ENCODE measurements around the gene MED27.
"Not testable (repeated sequence)": the region's sequence is repeated elsewhere in the genome, so short reads cannot be mapped to it uniquely, and the experiment has no call there.

The MED27 gene

DNA sequence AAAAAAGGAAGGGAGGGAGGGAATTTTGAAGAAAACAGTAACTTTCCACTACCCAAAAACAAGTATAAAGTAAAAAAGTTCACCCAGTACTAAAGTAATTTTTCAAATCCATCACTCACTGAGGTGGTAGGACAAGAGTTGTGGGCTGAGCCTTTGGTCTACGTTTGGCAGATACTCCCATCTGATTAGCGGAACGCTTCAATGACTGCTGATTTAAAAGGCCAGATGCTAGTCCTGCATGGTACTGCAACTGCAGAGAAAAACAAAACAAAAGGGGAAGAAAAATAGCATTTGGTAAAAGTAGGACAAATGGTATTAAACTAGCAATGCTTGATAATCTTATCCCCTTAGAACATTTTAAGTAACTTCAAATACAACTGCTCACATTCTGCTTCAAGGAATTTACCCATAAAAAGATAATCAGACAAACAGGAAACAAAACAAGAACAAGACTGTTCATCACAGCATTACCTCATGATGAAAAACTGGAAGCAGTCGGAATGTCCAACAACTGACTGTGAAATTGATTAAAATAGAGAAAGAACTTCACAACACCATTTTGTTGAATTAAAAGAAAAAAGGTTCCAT, 65.4 kb downstream of the MED27 start:
- DNase-seq: no peak

DNA sequence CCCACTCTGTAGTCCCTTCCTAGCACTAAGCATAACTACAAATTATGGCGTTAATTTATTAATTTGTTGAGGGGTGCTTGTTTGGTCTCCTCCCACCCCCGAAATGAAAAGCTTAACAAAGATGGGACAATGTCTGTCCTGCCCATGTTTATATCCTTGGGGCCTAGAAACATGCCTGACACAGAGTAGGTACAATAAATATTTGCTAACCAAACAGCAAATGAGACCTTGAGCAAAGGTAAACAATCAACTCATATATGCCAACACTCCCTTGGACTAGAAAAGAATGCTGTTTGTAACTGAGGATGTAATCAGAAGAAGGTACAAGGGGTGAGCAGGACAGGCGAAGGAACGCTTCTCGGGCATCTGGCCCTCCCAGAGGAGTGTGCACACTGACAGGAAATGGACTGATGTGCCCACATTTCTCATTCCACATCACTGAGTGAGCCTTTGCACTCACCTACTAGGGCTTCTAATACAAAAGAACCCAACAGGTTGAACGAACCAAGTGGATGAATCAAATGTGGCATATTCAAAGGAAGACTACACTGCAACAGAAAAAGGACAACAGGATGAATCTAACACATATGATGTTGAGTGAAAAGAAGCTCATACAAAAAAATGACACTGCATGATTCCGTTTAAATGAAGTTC, 66.8 kb downstream of the MED27 start:
- DNase-seq: no peak

DNA sequence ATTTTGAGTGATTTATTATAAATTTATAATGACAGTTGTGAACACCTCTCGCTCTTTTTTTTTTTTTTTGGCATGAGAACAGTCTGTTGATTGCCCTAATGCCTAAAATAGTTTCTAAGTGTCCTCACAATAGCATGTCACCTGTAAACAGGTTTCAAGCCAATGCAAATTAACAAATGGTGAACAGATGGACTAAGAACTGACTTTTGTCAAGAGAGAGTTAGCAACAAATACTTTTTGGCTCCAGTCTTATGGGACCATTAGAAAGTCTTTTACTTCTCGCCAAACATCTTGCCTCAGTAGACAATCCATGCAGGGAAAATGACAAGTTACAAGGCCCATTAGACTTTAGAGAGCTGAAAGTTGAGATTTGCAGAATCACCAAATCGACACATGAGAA, 67.8 kb downstream of the MED27 start:
- no peak for DNase-seq

DNA sequence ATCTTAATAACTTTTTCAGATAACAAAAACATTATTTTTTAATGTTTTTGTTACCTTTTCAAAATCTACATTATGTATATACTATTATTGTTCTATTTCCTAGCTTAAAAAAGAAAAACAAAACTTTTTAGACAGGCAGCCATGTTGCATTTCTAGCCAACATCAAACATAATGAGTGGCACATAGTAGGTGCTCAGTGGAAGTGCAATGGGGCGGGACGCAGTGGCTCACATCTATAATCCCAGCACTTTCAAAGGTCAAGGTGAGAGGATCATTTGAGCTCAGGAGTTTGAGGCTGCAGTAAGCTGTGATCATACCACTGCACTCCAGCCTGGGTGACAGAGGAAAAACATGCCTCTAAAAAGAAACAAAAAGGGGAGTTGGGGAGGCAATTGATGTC, 68.4 kb downstream of the MED27 start:
- DNase-seq: no peak

DNA sequence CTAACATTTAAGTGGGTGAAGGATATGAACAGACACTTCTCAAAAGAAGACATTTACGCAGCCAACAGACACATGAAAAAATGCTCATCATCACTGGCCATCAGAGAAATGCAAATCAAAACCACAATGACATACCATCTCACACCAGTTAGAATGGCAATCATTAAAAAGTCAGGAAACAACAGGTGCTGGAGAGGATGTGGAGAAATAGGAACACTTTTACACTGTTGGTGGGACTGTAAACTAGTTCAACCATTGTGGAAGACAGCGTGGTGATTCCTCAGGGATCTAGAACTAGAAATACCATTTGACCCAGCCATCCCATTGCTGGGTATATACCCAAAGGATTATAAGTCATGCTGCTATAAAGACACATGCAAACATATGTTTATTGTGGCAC, 69.5 kb downstream of the MED27 start:
- not testable (repeated sequence) for DNase-seq

DNA sequence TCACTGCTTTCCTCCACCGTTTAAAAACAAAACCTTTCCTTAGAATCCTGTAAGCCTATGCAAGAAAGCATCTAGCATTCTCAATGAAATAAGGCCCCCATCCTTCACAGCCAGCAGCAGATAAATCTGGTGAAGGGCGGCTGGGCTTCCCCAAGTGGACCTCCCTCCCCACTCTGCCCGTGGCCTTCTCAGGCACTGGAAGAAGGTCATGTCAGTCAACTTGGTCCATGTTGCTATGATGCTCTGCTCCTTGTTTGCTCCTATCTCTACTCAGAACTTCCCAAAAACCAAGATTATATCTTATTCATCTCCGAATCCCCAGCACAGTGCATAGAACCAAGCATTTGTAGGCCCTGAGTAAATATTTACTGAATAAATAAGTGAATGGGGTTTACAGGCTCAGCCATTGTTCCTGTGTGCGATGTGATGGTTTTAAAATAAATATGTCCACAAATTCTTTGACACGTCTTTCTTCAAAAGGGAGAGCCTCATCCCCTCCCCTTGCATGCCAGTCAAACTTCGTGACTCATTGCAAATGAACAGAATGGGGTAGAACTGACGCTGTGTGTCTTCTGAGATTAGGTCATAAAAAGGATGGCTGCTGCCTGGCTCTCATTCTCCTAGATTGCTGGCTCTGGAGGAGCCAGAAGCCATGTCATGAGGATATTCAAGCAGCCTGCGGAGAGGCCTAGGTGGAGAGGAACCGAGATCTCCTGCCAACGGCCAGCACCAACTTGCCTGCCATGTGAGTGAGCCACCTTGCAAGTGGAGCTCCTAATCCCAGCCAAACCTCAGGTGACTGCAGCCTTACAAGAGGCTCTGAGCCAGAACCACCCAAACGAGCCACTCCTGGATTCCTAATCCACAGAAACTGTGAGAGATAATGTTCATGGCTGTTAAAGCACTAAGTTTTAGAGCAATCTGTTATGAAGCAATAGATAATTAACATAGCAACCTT, 70.5 kb downstream of the MED27 start:
- DNase-seq: peak; percentile 16

DNA sequence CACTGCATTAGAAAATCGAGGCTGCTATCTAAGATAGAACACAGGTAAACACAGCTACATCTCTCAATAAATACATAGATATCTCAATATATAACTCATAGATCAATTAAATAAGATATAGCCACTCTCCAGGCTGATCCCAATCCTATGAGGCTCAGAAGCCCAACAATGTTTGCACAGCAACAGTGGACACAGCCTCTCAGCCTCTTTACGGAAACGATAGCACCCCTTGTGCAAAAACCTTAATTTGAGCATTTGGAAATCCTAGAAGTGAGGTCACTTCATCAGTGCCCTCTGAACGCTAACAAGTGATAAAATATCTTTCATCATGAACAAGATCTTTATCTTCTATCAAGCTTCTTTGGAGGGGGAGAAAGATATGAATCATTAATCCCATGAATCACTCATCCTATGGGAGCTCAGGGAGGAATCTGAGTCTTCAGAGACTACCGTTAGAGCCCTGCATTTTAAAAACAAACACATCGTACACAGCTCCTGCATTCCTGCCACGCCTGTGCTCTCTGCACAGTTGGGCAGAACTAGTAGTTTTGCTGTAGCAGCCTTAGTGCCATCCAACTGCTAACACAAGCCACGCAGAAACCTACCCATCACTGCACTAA, 71.4 kb downstream of the MED27 start:
- no peak for DNase-seq

DNA sequence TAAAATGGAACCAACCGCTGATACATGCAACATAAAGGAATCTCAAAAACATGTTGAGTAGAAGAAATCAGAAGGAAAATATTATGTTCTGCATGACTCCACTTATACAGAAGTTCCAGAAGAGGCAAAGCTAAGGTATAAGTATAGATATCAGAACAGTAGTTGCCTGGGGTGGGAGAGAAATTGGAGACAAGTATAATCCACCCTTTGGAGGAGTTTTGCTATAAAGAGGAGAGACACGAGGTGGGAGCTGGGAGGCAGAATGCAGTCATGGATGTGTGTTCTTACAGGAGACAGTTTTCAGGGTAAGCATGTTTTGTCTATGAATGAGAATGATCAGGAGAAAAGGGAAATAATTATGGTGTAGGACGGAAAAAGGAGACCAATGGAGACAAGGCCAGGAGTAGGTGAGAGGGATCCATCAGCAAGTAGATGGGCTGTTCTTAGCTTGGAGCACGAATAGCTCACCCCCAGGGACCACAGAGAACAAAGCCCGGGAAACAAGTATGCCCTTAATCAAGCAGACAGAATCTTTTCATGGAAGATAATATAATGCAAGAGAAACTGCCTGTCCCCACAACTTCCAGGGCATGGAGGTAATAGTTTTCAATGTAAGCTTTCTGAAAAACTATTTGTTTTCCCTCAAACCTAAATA, 72.2 kb downstream of the MED27 start:
- no peak for DNase-seq

DNA sequence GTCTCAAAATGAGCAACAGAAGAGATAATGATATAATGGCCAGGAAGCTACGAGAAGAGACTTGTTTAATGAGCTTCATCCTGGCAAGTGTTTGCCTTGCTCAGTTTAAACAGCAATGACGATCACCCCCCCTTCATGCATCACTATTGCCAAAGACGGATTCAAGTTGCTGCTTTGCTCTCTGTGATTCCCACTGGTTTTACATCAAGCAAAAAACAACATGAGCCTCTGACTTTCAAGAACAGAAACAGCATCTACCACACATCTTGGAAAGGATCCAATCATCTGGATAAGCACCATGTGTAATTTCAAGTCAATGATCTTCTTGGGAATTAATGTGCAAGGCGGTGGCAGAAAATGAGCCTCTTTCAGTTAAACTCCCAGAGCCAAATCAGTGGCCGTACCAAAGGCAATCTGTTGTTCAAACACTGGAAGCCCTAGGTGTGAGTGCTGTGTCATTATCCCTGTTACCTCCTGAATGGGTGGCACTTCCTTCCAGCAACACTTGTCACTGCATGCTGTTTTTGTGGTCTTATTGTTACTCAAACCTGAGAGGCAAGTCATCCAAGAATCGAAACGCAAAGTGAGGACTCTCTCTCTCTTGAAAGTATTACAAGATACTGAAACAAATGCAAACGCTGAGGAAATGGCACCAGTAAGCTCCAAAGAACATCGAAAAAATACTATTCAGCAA, 72.8 kb downstream of the MED27 start:
- DNase-seq: peak; percentile 93

DNA sequence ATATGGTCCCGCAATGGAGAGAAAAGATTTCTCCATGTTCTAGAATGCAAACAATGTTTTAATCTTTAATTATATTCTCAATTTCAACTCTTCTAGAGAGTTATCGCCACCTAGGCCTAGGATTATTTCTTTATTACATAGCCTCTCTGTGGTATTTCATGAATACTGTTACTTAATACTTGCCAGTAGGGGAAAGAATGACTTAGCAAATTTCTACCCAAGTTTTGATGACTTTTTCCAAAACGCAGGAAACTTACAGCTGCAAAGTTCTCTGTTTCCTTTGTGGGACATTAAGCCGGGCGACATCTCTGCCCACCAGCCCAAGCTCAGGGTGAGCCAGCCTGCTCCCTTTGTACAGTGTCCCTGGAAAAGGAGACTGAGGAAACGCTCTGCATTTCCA, 73.8 kb downstream of the MED27 start:
- DNase-seq: no peak

DNA sequence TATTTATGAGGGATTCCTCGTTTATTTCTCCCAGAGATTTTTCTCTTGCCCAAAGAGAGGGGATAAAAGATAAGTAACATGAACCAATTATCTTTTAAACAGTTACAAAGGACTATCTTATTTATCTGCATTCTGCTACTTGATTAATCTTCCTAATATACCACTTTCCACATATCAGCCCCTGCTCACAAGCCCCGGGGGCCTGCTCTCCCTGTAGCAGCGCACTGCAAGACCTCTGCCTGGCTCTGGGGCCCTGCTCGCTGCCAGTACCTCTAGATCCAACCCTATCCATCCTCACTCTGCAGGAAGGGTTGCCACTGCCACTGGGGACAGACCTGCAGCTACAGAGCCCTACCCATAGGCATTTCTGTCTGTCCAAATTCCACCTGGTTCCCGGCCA, 75.3 kb downstream of the MED27 start:
- no peak for DNase-seq

DNA sequence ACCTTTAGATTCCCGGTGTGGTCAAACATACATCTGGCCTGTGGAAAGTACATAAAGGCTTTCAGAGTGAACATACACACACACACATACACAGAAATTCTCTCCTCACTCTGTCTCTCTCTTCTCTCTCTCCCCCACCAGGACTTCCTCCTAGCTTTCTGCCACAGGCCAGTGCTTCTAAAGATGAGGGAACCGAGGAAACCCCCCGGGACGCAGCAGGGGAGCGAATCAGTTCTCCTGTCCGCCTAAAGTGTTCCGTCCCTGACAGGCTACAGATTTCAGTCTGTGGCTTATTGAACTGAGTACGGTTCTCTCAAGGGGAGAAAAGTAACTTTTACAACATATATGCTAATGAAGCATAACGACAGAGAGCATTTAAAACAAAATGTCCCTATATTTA, 75.8 kb downstream of the MED27 start:
- no peak for DNase-seq

DNA sequence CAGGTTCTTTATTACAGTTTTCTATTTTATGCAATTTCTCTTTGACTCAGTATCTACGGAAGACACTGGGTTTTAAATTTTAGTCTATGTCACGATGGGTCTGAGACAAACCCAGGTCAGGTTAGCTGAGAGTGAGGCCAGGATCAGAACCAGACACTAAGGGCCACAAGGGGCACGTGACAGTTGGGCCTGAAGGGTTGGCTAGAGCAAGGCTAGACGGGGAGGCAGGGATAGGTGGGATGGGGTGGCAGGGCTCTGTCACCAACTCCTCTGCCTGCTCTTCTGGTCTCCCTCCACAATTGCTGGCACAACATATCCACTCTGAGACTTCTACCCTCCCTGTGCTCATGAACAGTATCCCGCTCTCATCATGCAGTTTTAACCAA, 76.4 kb downstream of the MED27 start:
- no peak for DNase-seq

DNA sequence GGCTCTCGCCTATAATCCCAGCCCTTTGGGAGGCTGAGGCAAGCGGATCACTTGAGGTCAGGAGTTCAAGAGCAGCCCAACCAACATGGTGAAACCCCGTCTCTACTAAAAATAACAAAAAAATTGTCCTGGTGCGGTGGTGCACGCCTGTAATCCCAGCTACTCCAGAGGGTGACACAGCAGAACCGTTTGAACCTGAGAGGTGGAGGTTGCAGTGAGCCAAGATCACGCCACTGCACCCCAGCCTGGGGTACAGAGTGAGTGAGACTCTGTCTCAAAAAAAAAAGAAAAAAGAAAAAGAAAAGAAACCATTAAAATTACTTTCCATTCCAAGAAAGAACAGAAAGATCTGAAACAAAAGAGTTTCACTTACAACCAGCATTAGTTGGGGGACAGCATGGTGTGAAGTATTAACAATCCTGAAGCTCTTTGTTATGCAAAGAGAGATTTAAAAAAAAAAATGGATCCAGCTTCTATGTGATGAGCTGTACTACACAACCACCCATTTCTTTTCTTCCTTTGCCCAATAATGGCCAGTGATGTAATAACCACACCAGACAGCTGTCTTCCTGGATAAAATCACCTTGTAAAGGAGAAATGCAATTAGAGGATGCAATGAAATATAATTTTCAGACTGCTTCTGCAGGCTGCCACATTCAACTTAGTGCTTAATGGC, 76.9 kb downstream of the MED27 start:
- DNase-seq: no peak

DNA sequence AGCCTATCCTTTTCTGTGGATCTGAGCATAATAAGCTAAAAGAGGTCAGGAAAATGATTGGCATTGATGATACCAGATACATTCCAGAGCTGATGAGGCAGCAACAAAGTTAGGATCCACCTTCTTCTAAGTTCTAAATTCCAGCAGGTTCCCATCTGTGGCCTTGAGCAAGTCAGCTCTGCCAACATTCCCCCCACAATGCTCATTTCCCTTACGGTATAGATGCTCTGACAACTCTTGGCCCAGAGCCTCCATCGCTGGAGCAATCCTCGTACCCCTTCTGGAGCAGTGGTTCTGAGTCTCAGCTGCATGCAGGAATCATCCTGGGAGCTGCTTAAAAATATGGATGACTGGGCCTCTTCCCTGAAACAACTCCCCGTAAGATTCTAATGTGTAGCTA, 78.1 kb downstream of the MED27 start:
- no peak for DNase-seq

DNA sequence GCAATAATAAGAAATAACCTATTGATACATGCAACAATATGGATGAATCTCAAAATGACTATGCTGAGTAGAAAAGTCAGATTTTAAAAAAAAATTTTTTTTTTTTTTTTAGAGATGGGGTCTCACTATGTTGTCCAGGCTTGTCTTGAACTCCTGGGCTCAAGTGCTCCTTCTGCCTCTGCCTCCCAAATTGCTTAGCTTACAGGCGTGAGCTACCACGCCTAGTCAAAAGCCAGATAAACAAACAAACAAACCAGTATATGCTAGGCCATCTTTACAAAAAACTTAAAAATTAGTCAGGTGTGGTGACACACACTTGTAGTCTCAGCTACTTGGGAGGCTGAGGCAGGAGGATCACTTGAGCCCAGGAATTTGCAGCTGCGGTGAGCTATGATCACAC, 79.0 kb downstream of the MED27 start:
- DNase-seq: no peak

DNA sequence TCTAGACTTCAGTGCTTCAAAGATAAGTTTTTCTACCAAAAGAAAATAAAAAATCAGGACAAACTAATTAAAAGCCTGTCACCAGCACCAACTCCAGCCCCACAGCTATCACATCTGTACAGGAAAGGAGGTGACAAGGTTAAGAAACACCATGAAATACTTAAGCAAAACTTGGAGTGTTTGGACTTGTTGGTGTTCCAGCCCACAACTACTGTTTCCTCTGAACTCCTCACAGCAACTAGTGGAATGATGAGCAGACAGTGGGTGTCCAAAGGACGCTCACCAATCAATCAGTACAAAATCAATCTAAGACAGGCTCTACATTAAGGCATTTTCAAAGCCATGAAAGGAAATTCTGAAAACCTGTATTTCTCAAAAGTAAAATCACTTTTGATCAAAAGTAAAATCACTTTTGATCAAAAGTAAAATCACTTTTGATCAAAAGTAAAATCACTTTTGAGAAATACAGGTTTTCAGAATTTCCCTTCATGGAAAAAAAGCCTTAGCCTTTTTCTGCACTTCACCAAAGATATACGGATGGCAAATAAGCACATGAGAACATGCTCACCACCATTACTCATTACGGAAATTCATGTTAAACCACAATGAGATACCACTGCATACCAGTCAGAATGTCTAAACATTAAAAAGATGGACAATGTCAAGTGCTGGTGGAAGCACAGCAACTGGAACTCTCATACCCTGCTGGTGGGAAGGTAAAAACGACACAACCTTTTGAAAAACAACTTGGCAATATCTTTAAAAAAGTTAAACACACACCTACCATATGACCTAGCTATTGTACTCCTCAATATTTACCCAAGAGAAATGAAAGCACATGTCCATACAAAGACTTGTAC, 79.7 kb downstream of the MED27 start:
- no peak for DNase-seq

DNA sequence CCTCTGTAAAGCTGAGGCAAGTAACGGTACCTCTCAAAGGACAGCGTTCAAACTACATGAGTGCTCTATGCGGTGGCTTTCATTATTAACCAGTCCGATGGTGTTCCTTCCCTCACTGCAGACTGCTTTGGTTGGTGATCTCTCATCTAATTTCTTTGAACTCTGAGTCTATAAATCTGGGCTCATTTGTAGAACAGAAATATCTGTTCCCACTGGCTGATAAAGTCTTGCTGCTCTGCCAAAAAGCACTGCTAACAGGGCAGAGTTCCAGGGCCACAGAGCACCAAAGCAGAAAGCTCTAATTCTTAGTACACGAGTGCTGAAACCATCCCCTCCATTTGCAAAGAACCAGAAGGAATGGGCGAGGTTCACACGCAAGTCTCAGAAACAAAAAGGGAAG, 81.9 kb downstream of the MED27 start:
- DNase-seq: no peak

DNA sequence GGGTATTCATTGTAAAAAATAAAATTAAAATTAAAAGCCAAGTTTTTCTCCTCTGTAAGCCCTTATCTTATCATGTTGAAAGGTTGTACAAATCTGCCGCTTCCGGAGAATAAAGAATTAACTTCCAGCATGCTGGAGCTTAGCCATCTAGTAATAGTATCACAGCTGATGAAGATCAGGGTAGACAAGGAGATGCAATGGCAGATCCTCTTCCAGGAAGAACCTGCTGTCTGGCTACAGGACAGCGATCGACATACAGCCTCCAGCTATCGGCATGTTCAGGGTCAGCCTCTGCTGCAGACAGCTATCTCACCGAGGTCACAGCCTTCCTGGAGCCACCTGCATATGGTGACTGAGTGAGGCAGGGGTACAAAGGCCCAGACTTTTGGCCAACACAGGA, 82.6 kb downstream of the MED27 start:
- DNase-seq: no peak

DNA sequence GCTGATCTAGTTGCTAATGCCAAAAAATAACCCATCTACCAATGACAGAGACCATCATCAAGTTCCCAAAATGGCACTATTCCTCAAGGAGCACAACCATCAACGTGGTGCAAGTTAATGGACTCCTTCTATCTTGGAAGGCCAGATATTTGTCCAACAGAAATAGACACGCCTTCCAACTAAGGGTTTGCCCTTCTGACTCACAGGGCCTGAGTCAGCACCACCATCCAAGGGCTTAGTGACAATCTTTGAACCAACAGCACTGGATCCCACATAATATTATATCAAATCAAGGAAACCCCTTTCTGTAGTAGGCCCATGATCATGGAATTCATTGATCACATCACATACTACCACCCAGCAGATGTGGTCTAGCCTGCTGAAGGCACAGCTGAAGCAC, 84.3 kb downstream of the MED27 start:
- no peak for DNase-seq
